ENCODE results near the gene GRIK5. TPM values are rescaled to one million over a fixed set of nuclear protein-coding genes. Genes with fewer than 3 reads are reported as not detected.

Gene GRIK5, protein sequence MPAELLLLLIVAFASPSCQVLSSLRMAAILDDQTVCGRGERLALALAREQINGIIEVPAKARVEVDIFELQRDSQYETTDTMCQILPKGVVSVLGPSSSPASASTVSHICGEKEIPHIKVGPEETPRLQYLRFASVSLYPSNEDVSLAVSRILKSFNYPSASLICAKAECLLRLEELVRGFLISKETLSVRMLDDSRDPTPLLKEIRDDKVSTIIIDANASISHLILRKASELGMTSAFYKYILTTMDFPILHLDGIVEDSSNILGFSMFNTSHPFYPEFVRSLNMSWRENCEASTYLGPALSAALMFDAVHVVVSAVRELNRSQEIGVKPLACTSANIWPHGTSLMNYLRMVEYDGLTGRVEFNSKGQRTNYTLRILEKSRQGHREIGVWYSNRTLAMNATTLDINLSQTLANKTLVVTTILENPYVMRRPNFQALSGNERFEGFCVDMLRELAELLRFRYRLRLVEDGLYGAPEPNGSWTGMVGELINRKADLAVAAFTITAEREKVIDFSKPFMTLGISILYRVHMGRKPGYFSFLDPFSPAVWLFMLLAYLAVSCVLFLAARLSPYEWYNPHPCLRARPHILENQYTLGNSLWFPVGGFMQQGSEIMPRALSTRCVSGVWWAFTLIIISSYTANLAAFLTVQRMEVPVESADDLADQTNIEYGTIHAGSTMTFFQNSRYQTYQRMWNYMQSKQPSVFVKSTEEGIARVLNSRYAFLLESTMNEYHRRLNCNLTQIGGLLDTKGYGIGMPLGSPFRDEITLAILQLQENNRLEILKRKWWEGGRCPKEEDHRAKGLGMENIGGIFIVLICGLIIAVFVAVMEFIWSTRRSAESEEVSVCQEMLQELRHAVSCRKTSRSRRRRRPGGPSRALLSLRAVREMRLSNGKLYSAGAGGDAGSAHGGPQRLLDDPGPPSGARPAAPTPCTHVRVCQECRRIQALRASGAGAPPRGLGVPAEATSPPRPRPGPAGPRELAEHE
- 0.28 and 0.34 TPM in 2 replicates for total RNA-seq

DNA sequence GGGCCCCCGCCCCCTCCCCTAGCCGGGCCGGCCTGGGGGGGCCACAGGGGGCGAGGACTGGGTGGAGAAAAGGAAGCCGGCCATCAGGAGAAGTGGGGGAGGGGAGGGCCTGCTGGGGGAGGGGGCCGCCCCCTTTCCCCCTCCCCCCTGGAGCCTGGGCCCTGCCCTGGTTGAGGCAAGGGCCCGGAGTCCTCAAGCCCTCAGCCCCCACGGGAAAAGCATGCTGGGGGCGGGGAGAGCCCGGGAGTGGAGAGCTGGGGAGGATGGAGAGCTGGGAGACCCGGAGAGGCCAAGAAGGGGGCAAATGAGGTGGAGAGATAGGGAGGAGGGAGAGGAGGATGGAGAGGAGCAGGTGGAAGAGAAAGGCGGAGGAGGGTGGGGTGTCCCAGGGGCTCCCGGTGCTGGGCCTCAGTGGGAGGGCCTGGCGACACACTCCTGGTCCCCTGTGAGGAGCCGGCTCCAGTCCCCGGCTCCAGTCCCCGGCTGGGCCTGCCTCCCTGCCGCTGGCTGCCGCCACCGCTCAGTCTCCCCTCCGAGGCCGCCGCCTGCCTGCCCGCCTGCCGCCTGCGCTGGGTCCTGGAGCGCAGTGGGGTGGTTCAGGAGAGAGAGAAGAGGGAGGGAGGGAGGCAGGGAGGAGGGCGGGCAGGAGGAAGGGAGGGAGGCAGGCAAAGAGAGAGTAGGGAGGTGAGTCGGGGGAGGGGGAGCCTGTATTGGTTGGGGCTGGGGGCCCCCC lies at the start of gene GRIK5:
TSS of gene GRIK5 (minus strand) at position 588 of the 733 bp plus-strand sequence. CDS start 4,436 bp downstream, outside the sequence.

DNA sequence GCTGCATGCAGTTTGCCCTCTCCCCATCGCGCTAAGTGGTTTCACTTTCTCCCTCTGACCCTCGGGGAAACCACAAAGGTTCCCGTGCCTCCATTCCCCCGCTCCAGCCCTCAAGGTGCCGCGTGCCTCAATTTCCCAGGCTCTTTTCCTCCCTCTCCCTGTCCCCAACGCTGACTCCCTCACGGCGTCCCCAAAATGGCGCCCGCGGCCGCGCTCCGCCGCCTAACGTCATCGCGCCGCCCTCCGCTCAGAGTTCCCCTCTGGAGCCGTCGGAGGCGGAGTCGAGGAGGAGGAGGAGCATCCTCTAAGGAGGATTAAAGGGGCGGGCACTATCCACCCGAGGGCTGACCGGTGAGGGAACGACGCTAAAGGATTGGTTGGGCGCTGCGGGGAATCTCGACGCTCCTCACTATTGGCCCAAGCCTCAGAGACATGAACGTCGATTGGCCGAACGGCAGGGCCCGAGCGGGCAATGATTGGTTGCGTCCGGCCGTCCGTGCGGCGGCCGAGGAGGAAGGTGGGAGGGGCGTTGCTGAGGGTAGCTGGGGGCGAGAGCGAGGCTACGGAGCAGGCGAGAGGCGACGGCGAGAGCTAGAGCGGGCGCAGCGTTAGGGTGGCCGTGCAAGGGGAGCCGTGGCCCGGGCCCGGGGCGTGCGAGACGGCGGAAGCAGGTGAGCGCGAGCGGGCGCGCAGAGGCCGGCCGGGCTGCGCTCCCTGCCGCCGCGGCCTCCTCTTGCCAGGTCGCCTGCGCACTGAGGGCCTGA lies 5.8 kb upstream of the GRIK5 start, which contains the start of gene ZNF574:
TSS of gene ZNF574 (plus strand) at position 551 of the 764 bp plus-strand sequence. CDS start 2,441 bp downstream, outside the sequence.

DNA sequence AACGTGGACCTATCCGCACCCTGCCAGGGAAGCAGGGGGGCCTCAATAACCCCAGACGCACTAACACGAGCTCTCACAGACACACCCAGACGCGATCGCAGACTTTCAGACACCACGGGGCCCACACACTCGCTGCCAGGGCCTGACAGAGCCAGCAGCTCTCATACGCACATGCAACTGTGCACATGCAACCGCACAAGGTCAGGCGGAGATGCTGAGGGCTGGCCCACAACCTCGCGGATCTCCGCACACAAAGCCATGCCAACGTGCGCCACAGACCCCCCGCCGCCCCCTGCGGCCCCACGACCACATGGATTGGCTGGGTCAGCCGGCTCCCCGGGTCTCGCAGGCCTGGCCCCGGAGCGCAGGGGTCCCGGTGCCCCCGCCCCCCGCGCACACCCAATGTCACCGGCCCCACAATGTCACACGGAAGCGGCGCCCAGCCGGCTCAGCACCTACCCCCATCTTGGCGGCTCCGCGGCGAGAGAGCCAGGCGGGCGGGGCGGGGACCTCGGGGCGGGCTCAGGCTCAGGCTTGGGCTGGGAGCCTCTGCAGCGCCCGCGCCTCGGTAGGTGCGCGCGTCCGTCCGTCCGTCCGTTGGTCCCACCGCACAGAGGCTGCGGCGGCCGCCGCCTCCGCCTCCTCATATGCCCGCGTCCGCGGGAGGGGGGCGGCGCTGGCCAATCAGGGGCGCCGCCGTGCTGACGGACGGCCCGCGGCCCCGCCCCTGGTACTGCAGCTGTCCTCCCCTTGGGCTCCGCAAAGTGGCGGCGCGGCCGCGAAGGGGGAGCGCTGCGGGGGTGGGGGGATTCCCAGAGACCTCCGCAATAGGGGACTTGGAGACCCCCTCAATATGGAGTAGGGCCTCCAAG lies 76.2 kb downstream of the GRIK5 start, which contains the start of gene ATP1A3:
TSS of gene ATP1A3 (minus strand) at position 619 of the 872 bp plus-strand sequence. CDS start at position 465, 154 bp downstream.

DNA sequence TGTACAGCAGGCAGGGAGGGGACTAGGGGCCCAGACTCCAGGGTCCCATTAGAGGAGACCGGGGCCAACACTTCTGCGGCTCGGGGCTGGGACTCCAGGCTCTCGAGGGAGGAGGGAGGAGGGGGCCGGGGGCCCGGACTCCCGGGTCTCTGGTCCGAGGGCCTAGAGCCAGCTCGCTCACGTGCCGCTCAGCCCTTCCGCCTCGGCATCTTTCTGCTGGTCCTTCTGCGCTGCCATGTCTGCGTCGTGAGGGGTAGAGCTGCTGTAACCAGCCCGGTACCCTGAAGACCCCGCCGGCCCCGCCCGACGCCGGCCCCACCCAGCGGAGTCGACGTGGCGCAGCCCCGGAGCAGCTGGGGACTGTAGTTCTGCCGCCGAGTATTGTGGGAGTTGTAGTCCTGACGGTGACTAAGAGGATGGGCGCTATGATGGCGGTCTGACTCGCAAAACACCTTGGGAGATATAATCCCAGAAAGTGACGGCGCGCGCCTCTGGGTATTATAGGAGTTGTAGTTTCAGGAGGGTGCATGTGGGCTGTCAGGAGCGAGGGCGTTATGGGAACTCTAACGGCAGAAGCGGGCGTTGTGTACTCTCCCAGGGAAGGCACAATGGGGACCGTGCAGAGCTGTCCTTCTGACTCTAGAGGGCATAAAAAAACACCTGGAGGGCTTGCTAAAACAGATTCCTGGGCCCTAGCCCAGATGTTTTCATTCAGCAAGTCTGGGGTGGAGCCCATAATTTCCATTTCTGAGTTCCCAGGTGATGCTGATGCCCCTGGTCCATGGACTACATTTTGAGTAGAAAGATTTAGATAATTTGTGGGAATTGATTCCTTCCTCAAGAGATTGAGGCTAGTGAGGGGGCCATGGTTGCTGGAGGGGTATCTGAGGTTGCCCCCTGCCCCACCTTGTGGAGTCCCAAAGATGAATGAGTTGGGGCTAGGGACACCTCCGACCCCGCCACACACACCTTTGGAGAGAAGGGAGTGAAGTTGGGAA lies 110.7 kb downstream of the GRIK5 start, which contains the start of gene RABAC1:
TSS of gene RABAC1 (minus strand) at position 266 of the 998 bp plus-strand sequence. CDS start at position 237, 29 bp downstream.

Other genes with a start within 250 kb of the GRIK5 start
- not detected in 2 replicates for gene LYPD4, start 225.5 kb downstream of the GRIK5 start, total RNA-seq
- not detected in 2 replicates for gene DMRTC2, start 225.2 kb downstream of the GRIK5 start, total RNA-seq
- 918 and 1,104 TPM in 2 replicates for gene RPS19, start 210.0 kb downstream of the GRIK5 start, total RNA-seq
- 0.07 TPM in 1 of 2 replicates, not detected in the other for gene CD79A, start 192.9 kb downstream of the GRIK5 start, total RNA-seq
- gene ARHGEF1, start 187.0 kb downstream of the GRIK5 start, total RNA-seq, result 27.3 and 30.3 TPM in 2 replicates
- gene ERFL, start 141.8 kb downstream of the GRIK5 start, total RNA-seq, result under 0.01 and 0.14 TPM in 2 replicates
- gene RABAC1, start 110.9 kb downstream of the GRIK5 start, total RNA-seq, result 45.1 TPM in 2 replicates
- under 0.01 and 0.14 TPM in 2 replicates for gene ATP1A3, start 76.0 kb downstream of the GRIK5 start, total RNA-seq
- 11.6 and 18.8 TPM in 2 replicates for gene ZNF574, start 6.0 kb upstream of the GRIK5 start, total RNA-seq
- gene POU2F2, start 62.2 kb upstream of the GRIK5 start, total RNA-seq, result 0.34 and 2.7 TPM in 2 replicates
- gene DEDD2, start 147.5 kb upstream of the GRIK5 start, total RNA-seq, result 25.7 and 28.7 TPM in 2 replicates
- 8.2 and 13.2 TPM in 2 replicates for gene ZNF526, start 150.1 kb upstream of the GRIK5 start, total RNA-seq
- 15.7 and 34.8 TPM in 2 replicates for gene GSK3A, start 172.4 kb upstream of the GRIK5 start, total RNA-seq
- 15.0 and 25.1 TPM in 2 replicates for gene ERF, start 184.9 kb upstream of the GRIK5 start, total RNA-seq
- gene CIC, start 199.0 kb upstream of the GRIK5 start, total RNA-seq, result 12.3 and 50.7 TPM in 2 replicates
- gene PRR19, start 231.9 kb upstream of the GRIK5 start, total RNA-seq, result under 0.01 and 1.1 TPM in 2 replicates
- 16.1 and 45.3 TPM in 2 replicates for gene PAFAH1B3, start 232.4 kb upstream of the GRIK5 start, total RNA-seq
- gene TMEM145, start 243.1 kb upstream of the GRIK5 start, total RNA-seq, result not detected in 2 replicates

Measured in nasal cavity respiratory epithelium epithelial cell of viscerocranial mucosa (primary cell).